BLaER1 (cell line): Measurements from ENCODE around the gene SPSB4.
"Not testable (repeated sequence)": the region's sequence is repeated elsewhere in the genome, so short reads cannot be mapped to it uniquely, and the experiment has no call there.

Experiments used
- H3K27ac ChIP-seq: shearing (Covaris generic); formaldehyde crosslinking; 2 replicates; pipeline ENCODE4 v1.8.1; 2022
- H3K27me3 ChIP-seq: shearing (Covaris generic); formaldehyde crosslinking; 2 replicates; pipeline ENCODE4 v1.8.1; 2022
- H3K36me3 ChIP-seq: shearing (Covaris generic); formaldehyde crosslinking; 2 replicates; pipeline ENCODE4 v1.8.1; 2022
- H3K4me1 ChIP-seq: shearing (Covaris generic); formaldehyde crosslinking; 2 replicates; pipeline ENCODE4 v1.8.1; 2022
- H3K4me2 ChIP-seq: shearing (Covaris generic); formaldehyde crosslinking; 2 replicates; pipeline ENCODE4 v1.8.1; 2022
- H3K4me3 ChIP-seq: shearing (Covaris generic); formaldehyde crosslinking; 2 replicates; pipeline ENCODE4 v1.8.1; 2022
- H3K9ac ChIP-seq: shearing (Covaris generic); formaldehyde crosslinking; 2 replicates; pipeline ENCODE4 v1.8.1; 2022
- H3K9me3 ChIP-seq: shearing (Covaris generic); formaldehyde crosslinking; 2 replicates; pipeline ENCODE4 v1.8.1; 2022
- H4K20me1 ChIP-seq: shearing (Covaris generic); formaldehyde crosslinking; 2 replicates; pipeline ENCODE4 v1.8.1; 2022
- Cebpa-rat ChIP-seq: shearing (Covaris generic); IDR thresholded peaks from 2 replicates; pipeline ENCODE4 v1.8.1; 2022

SPSB4 gene

GRCh38 chr3:141103503-141103902, 52.4 kb downstream of the SPSB4 start:
- Histone ChIP-seq H3K4me3 (no peak overlapping the region), H4K20me1 (no peaks in the 10 kb centered on the region), H3K4me1 (peaks cover 8% of the 10 kb centered on the region; the same call in 1 of the 2 replicates), H3K4me2 (no peak overlapping the region), H3K9ac (no peak overlapping the region), H3K9me3 (0 out of 2 replicates have a peak, but pooled peaks cover 5% of the 10 kb centered on the region), H3K36me3 (no peaks in the 10 kb centered on the region), H3K27ac (no peak overlapping the region), H3K27me3 (no peaks in the 10 kb centered on the region)
- no peak for TF ChIP-seq Cebpa-rat

GRCh38 chr3:141104151-141104821, 53.1 kb downstream of the SPSB4 start:
- no peak overlapping the region for H3K4me2 ChIP-seq
- no peak overlapping the region for H3K4me3 ChIP-seq
- no peak overlapping the region for H3K9ac ChIP-seq
- H4K20me1 ChIP-seq, result no peaks in the 10 kb centered on the region
- no peaks in the 10 kb centered on the region for H3K27me3 ChIP-seq
- no peaks in the 10 kb centered on the region for H3K36me3 ChIP-seq
- TF ChIP-seq Cebpa-rat, result no peak
- H3K27ac ChIP-seq, result no peak overlapping the region
- no peaks in the 10 kb centered on the region for H3K9me3 ChIP-seq
- peaks cover 8% of the 10 kb centered on the region; the same call in 1 of the 2 replicates for H3K4me1 ChIP-seq

GRCh38 chr3:141105828-141106628, 54.9 kb downstream of the SPSB4 start:
- Histone ChIP-seq H3K4me2 (no peak overlapping the region), H3K4me1 (peaks cover 4% of the 10 kb centered on the region), H3K9me3 (peaks cover 6% of the 10 kb centered on the region; the same call in 1 of the 2 replicates), H3K4me3 (no peak overlapping the region), H4K20me1 (no peaks in the 10 kb centered on the region), H3K27ac (no peak overlapping the region), H3K36me3 (no peaks in the 10 kb centered on the region), H3K27me3 (no peaks in the 10 kb centered on the region), H3K9ac (no peak overlapping the region)
- no peak for TF ChIP-seq Cebpa-rat

- Histone ChIP-seq H4K20me1 (no peaks in the 10 kb centered on the region), H3K36me3 (no peaks in the 10 kb centered on the region), H3K9ac (no peak overlapping the region), H3K27ac (no peak overlapping the region), H3K27me3 (no peaks in the 10 kb centered on the region), H3K4me3 (no peak overlapping the region), H3K9me3 (peaks cover 6% of the 10 kb centered on the region; the same call in 1 of the 2 replicates), H3K4me1 (peaks cover 8% of the 10 kb centered on the region), H3K4me2 (no peak overlapping the region)
- no peak for TF ChIP-seq Cebpa-rat
Measured at GRCh38 chr3:141106842-141107241, 55.7 kb downstream of the SPSB4 start.

- Histone ChIP-seq H3K4me1 (peaks cover 8% of the 10 kb centered on the region), H3K27ac (no peak overlapping the region), H3K27me3 (no peaks in the 10 kb centered on the region), H3K9me3 (peaks cover 10% of the 10 kb centered on the region; the same call in 1 of the 2 replicates), H3K4me2 (no peak overlapping the region), H3K4me3 (no peak overlapping the region), H3K36me3 (no peaks in the 10 kb centered on the region), H3K9ac (no peak overlapping the region), H4K20me1 (no peaks in the 10 kb centered on the region)
- TF ChIP-seq Cebpa-rat, result no peak
Measured at GRCh38 chr3:141108039-141108438, 56.9 kb downstream of the SPSB4 start.

- Histone ChIP-seq H3K27ac (no peak overlapping the region), H3K4me1 (peaks cover 8% of the 10 kb centered on the region), H3K36me3 (no peaks in the 10 kb centered on the region), H4K20me1 (no peaks in the 10 kb centered on the region), H3K9ac (no peak overlapping the region), H3K27me3 (no peaks in the 10 kb centered on the region), H3K4me2 (no peak overlapping the region), H3K9me3 (peaks cover 10% of the 10 kb centered on the region; the same call in 1 of the 2 replicates), H3K4me3 (no peak overlapping the region)
- no peak for TF ChIP-seq Cebpa-rat
Measured at GRCh38 chr3:141109751-141110150, 58.6 kb downstream of the SPSB4 start.

GRCh38 chr3:141110322-141110721, 59.2 kb downstream of the SPSB4 start:
- H3K9ac ChIP-seq, result no peak overlapping the region
- H3K4me2 ChIP-seq, result no peak overlapping the region
- no peaks in the 10 kb centered on the region for H3K36me3 ChIP-seq
- peaks cover 10% of the 10 kb centered on the region; the same call in 1 of the 2 replicates for H3K9me3 ChIP-seq
- no peaks in the 10 kb centered on the region for H4K20me1 ChIP-seq
- H3K27ac ChIP-seq, result no peak overlapping the region
- no peaks in the 10 kb centered on the region for H3K27me3 ChIP-seq
- peaks cover 8% of the 10 kb centered on the region for H3K4me1 ChIP-seq
- TF ChIP-seq Cebpa-rat, result no peak
- no peak overlapping the region for H3K4me3 ChIP-seq

GRCh38 chr3:141111364-141112155, 60.4 kb downstream of the SPSB4 start:
- Histone ChIP-seq H3K9me3 (peaks cover 10% of the 10 kb centered on the region; the same call in 1 of the 2 replicates), H3K27ac (no peak overlapping the region), H4K20me1 (no peaks in the 10 kb centered on the region), H3K36me3 (no peaks in the 10 kb centered on the region), H3K4me1 (peaks cover 8% of the 10 kb centered on the region), H3K9ac (no peak overlapping the region), H3K27me3 (no peaks in the 10 kb centered on the region), H3K4me3 (no peak overlapping the region), H3K4me2 (peak overlapping the region; percentile 45)
- no peak for TF ChIP-seq Cebpa-rat

GRCh38 chr3:141112686-141113297, 61.6 kb downstream of the SPSB4 start:
- no peak for TF ChIP-seq Cebpa-rat
- no peak overlapping the region for H3K9ac ChIP-seq

GRCh38 chr3:141113680-141114079, 62.5 kb downstream of the SPSB4 start:
- H3K4me3 ChIP-seq, H3K4me1 ChIP-seq, H3K27me3 ChIP-seq, H3K9ac ChIP-seq, H3K36me3 ChIP-seq, H4K20me1 ChIP-seq, H3K4me2 ChIP-seq, H3K27ac ChIP-seq, H3K9me3 ChIP-seq: not testable (repeated sequence)

More at GRCh38 chr3:141112686-141113297, 61.6 kb downstream of the SPSB4 start:
- Histone ChIP-seq H3K36me3 (no peaks in the 10 kb centered on the region), H3K27me3 (no peaks in the 10 kb centered on the region), H3K4me2 (no peak overlapping the region), H3K27ac (no peak overlapping the region), H3K4me3 (no peak overlapping the region), H3K9me3 (peaks cover 10% of the 10 kb centered on the region; the same call in 1 of the 2 replicates), H3K4me1 (peaks cover 8% of the 10 kb centered on the region), H4K20me1 (no peaks in the 10 kb centered on the region)
